ENCODE measurements around the gene CALHM4.

DNA sequence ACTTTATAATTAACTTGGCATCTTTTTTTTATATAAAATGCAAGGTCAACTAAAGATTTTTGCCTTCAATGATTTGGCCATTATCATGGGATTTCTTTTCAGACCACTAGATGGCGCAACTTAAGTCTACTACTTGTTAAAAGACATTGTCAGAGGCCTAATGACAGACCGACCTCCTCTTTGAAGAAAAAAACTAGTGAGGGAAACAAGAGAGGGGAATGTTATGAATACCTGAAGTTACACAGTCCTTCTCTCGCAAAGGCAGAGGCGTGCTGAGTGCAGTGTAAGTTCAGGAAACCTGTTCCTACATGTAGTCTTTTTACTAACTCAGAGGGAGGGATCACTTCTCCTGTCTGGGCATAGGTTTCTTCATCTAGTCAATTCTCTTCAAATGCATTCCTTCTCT lies 17.3 kb upstream of the CALHM4 start:
- TF ChIP-seq CHD1 (IDR thresholded peaks at IDR 0.05; ENCODE audit: low read depth, low read length) (no peak), POLR2A (IDR thresholded peaks at IDR 0.05; ENCODE audit: control extremely low read depth in 1 of 2, low read depth in 2 of 2, low read length in 2 of 2) (no peak), KDM1A (IDR thresholded peaks at IDR 0.05; ENCODE audit: borderline replicate concordance, low read length) (no peak), TBP (IDR thresholded peaks at IDR 0.05; ENCODE audit: low read depth, low read length) (no peak), EZH2 (IDR thresholded peaks at IDR 0.05; ENCODE audit: low read depth, low read length, severe bottlenecking) (no peak), SP1 (IDR thresholded peaks at IDR 0.05; ENCODE audit: low read depth, low read length) (no peak)
- TF ChIP-seq, protein P1, sequence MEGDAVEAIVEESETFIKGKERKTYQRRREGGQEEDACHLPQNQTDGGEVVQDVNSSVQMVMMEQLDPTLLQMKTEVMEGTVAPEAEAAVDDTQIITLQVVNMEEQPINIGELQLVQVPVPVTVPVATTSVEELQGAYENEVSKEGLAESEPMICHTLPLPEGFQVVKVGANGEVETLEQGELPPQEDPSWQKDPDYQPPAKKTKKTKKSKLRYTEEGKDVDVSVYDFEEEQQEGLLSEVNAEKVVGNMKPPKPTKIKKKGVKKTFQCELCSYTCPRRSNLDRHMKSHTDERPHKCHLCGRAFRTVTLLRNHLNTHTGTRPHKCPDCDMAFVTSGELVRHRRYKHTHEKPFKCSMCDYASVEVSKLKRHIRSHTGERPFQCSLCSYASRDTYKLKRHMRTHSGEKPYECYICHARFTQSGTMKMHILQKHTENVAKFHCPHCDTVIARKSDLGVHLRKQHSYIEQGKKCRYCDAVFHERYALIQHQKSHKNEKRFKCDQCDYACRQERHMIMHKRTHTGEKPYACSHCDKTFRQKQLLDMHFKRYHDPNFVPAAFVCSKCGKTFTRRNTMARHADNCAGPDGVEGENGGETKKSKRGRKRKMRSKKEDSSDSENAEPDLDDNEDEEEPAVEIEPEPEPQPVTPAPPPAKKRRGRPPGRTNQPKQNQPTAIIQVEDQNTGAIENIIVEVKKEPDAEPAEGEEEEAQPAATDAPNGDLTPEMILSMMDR (IDR thresholded peaks at IDR 0.05; ENCODE audit: control extremely low read depth in 1 of 3, insufficient read depth in 1 of 3, low read depth in 1 of 3, low read length in 3 of 3), result peak in 2 of 3 experiments; percentile 41 to 63; a peak in 2 of 4 replicates
